ENCODE measurements around the gene CDKL1. TPM values are rescaled to one million over a fixed set of nuclear protein-coding genes. Genes with fewer than 3 reads are reported as not detected.
A peak's percentile ranks its signal among the peaks of the same experiment; 100 is the strongest.
"Not testable (repeated sequence)": the region's sequence is repeated elsewhere in the genome, so short reads cannot be mapped to it uniquely, and the experiment has no call there.

CDKL1 gene
- total RNA-seq, 1 donor from 2014 or later = 2.5 TPM

- no peak overlapping the region for H3K4me3 Mint-ChIP-seq
- H3K79me2 ChIP-seq (ENCODE audit: low read depth) = peaks cover 48% of the 10 kb centered on the region
These were observed 78.6 kb downstream of the CDKL1 start for GRCh38 chr14:50318031-50318626.

GRCh38 chr14:50314098-50314497 is 82.6 kb downstream of the CDKL1 start:
- not testable (repeated sequence) for H3K9ac ChIP-seq; DNase-seq (ENCODE audit: low spot score); H3K36me3 ChIP-seq; H3K4me3 Mint-ChIP-seq; H4K20me1 ChIP-seq (ENCODE audit: low read depth); H2AFZ ChIP-seq (replicated peaks); H3K4me3 ChIP-seq; H3K4me2 ChIP-seq; H3K27me3 Mint-ChIP-seq (ENCODE audit: insufficient read depth, low read depth); H3K27ac Mint-ChIP-seq; H3K27me3 ChIP-seq; H3K27ac ChIP-seq; H3K9me3 ChIP-seq (ENCODE audit: low read depth)
- Mint-ChIP-seq H3K36me3 (peaks cover 26% of the 10 kb centered on the region), H3K9me3 (peaks cover 20% of the 10 kb centered on the region), H3K4me1 (peaks cover 19% of the 10 kb centered on the region)
- Histone ChIP-seq H3K79me2 (ENCODE audit: low read depth) (peaks cover 61% of the 10 kb centered on the region), H3K4me1 (peaks cover 13% of the 10 kb centered on the region), H3F3A (ENCODE audit: low read depth) (peaks cover 23% of the 10 kb centered on the region)

More at GRCh38 chr14:50318031-50318626, 78.6 kb downstream of the CDKL1 start:
- Histone ChIP-seq H3K4me3 (no peak overlapping the region), H3K4me2 (no peak overlapping the region), H4K20me1 (ENCODE audit: low read depth) (peaks cover 3% of the 10 kb centered on the region), H3K4me1 (peaks cover 3% of the 10 kb centered on the region), H2AFZ (replicated peaks) (no peak overlapping the region), H3K9ac (no peak overlapping the region), H3K9me3 (ENCODE audit: low read depth) (no peaks in the 10 kb centered on the region), H3K36me3 (peaks cover 3% of the 10 kb centered on the region), H3F3A (ENCODE audit: low read depth) (peaks cover 12% of the 10 kb centered on the region), H3K27ac (no peak overlapping the region), H3K27me3 (no peaks in the 10 kb centered on the region)
- Mint-ChIP-seq H3K9me3 (peaks cover 20% of the 10 kb centered on the region), H3K36me3 (peaks cover 22% of the 10 kb centered on the region), H3K27ac (no peak overlapping the region), H3K27me3 (ENCODE audit: insufficient read depth, low read depth) (peaks cover 2% of the 10 kb centered on the region), H3K4me1 (peaks cover 5% of the 10 kb centered on the region)
- no peak for TF ChIP-seq EZH2phosphoT487 (IDR thresholded peaks at IDR 0.05)
- no peak for TF ChIP-seq EZH2 (IDR thresholded peaks at IDR 0.05)
- TF ChIP-seq CTCF (IDR thresholded peaks at IDR 0.05) = peak; percentile 73
- DNase-seq (ENCODE audit: low spot score) = peak; percentile 24

- Histone ChIP-seq H2AFZ (replicated peaks) (peak overlapping the region; percentile 69), H3K9ac (no peak overlapping the region), H3K79me2 (ENCODE audit: low read depth) (peaks cover 62% of the 10 kb centered on the region), H4K20me1 (ENCODE audit: low read depth) (no peaks in the 10 kb centered on the region), H3K4me2 (peak overlapping the region; percentile 92), H3F3A (ENCODE audit: low read depth) (peaks cover 19% of the 10 kb centered on the region), H3K4me3 (peak overlapping the region; percentile 60), H3K36me3 (peaks cover 3% of the 10 kb centered on the region), H3K9me3 (ENCODE audit: low read depth) (no peaks in the 10 kb centered on the region), H3K27me3 (no peaks in the 10 kb centered on the region), H3K4me1 (peaks cover 13% of the 10 kb centered on the region), H3K27ac (peak overlapping the region; percentile 74)
- peaks cover 19% of the 10 kb centered on the region for H3K4me1 Mint-ChIP-seq
- H3K4me3 Mint-ChIP-seq = peak overlapping the region; percentile 94
- peak overlapping the region; percentile 96 for H3K27ac Mint-ChIP-seq
- peaks cover 27% of the 10 kb centered on the region for H3K36me3 Mint-ChIP-seq
- H3K27me3 Mint-ChIP-seq (ENCODE audit: insufficient read depth, low read depth) = peaks cover 4% of the 10 kb centered on the region
- no peak for TF ChIP-seq CTCF (IDR thresholded peaks at IDR 0.05)
- peak; percentile 41 for TF ChIP-seq EZH2 (IDR thresholded peaks at IDR 0.05)
- no peak for DNase-seq (ENCODE audit: low spot score)
- peaks cover 20% of the 10 kb centered on the region for H3K9me3 Mint-ChIP-seq
These were observed 84.0 kb downstream of the CDKL1 start for GRCh38 chr14:50312734-50313054.

GRCh38 chr14:50311972-50312733 is 84.5 kb downstream of the CDKL1 start, which contains the start of the genes DMAC2L and L2HGDH:
Gene DMAC2L (plus strand): TSS chr14:50312324. CDS start chr14:50321488, 9,164 bp downstream.
Gene L2HGDH (minus strand): TSS chr14:50312229. CDS start chr14:50312150, 79 bp downstream.
- Mint-ChIP-seq H3K4me3 (peak within 1 kb of the TSS; percentile 95), H3K9me3 (peaks cover 21% of the 10 kb centered on the region), H3K36me3 (peaks cover 33% of the 10 kb centered on the region), H3K4me1 (peaks cover 19% of the 10 kb centered on the region), H3K27me3 (ENCODE audit: insufficient read depth, low read depth) (peaks cover 5% of the 10 kb centered on the region), H3K27ac (peak within 1 kb of the TSS; percentile 96)
- Histone ChIP-seq H3K4me3 (peak within 1 kb of the TSS; percentile 60), H3K79me2 (ENCODE audit: low read depth) (peaks cover 66% of the 10 kb centered on the region), H3K36me3 (peaks cover 3% of the 10 kb centered on the region), H2AFZ (replicated peaks) (peak within 1 kb of the TSS; percentile 79), H4K20me1 (ENCODE audit: low read depth) (no peaks in the 10 kb centered on the region), H3K9me3 (ENCODE audit: low read depth) (no peaks in the 10 kb centered on the region), H3K27ac (peak within 1 kb of the TSS; percentile 74), H3F3A (ENCODE audit: low read depth) (peaks cover 18% of the 10 kb centered on the region), H3K4me2 (peak within 1 kb of the TSS; percentile 92), H3K4me1 (peaks cover 13% of the 10 kb centered on the region), H3K9ac (peak within 1 kb of the TSS; percentile 14), H3K27me3 (no peaks in the 10 kb centered on the region)
- DNase-seq (ENCODE audit: low spot score) = peak; percentile 97
- TF ChIP-seq CTCF (IDR thresholded peaks at IDR 0.05) = no peak
- TF ChIP-seq EZH2phosphoT487 (IDR thresholded peaks at IDR 0.05) = no peak
- no peak for TF ChIP-seq EZH2 (IDR thresholded peaks at IDR 0.05)
